Body of pancreas (tissue), 4 donors: Measurements from ENCODE around the gene KIF3B. TPM values are rescaled to one million over a fixed set of nuclear protein-coding genes. Genes with fewer than 3 reads are reported as not detected.
"Not testable (repeated sequence)": the region's sequence is repeated elsewhere in the genome, so short reads cannot be mapped to it uniquely, and the experiment has no call there.

Experiments used
- ATAC-seq: fragments of 150-250 bp; one replicate; pipeline ENCODE4 v1.9.1; 2016
- DNase-seq, 4 donors: peaks; one replicate each; pipeline ENCODE4 v3.0.0-alpha.2; 2019
- H3K27ac ChIP-seq, 4 donors: fragments of 200-600 bp; sonication (generic); 1 replicate in 3 of 4; 2 replicates in 1 of 4; pipeline versions ENCODE4 v1.5.1 to v1.6.1; 2016 to 2019; ENCODE audit warnings: mild to moderate bottlenecking in 1 of 4, mixed read lengths in 1 of 4, moderate library complexity in 1 of 4
- H3K27me3 ChIP-seq, 2 donors: fragments of 200-600 bp; sonication (generic); one replicate each; pipeline ENCODE4 v1.6.0; 2016; ENCODE audit warnings: mild to moderate bottlenecking in 1 of 2
- H3K36me3 ChIP-seq, 2 donors: fragments of 200-600 bp; sonication (generic); replicated peaks in 1 of 2; 2 replicates each; pipeline ENCODE4 v1.5.1; 2016; ENCODE audit warnings: low read depth in 2 of 2; ENCODE audit not compliant: insufficient read depth in 1 of 2
- H3K4me1 ChIP-seq: fragments of 200-600 bp; sonication (generic); one replicate; pipeline ENCODE4 v1.6.0; 2016
- H3K4me3 ChIP-seq, 2 donors: fragments of 200-600 bp; sonication (generic); 1 replicate in 1 of 2; 2 replicates in 1 of 2; pipeline ENCODE4 v1.5.1; 2016 to 2019
- H3K9me3 ChIP-seq, 3 donors: fragments of 200-600 bp; sonication (generic); 1 replicate in 2 of 3; 2 replicates in 1 of 3; pipeline ENCODE4 v1.5.1; 2016
- CTCF ChIP-seq, 7 experiments: fragments of 450-650 bp in 4 of 7; fragments of 200-600 bp in 3 of 7; sonication (generic) in 3 of 7; IDR thresholded peaks; one replicate each; pipeline ENCODE4 v1.5.1; 2016 to 2019; ENCODE audit warnings: antibody characterized with exemption in 7 of 7
- POLR2A ChIP-seq, 3 donors: fragments of 450-650 bp; IDR thresholded peaks; one replicate each; pipeline ENCODE4 v1.6.1; 2016; ENCODE audit warnings: antibody characterized with exemption in 3 of 3, mild to moderate bottlenecking in 2 of 3
- WGBS, 2 donors: methylation state at CpG; one replicate each; pipeline ENCODE4 v1.1.5; 2017; 5-methylcytosine and 5-hydroxymethylcytosine counted together
- intact Hi-C: fragments of 100-400 bp; cut with DNase I; formaldehyde crosslinking; loops from one replicate; pipeline ENCODE4 v1.15.1; 2023
- total RNA-seq, 2 donors: library from RNA; depleted of rRNA; stranded (reverse); fragments of >200 nt; gene quantifications; one replicate each; pipeline ENCODE4 v1.1.0, GENCODE V29; 2016

KIF3B gene
- total RNA-seq, 2 donors from 2014 or later, result 23.1 to 28.3 TPM

GRCh38 chr20:32285082-32285620 is 7.7 kb downstream of the KIF3B start:
- no peak for DNase-seq
- Histone ChIP-seq H3K9me3 (no peaks in the 10 kb centered on the region), H3K27ac (peak overlapping the region in 2 of 4 donors; percentile 30 to 50), H3K36me3 (no peaks in the 10 kb centered on the region), H3K4me3 (no peak overlapping the region), H3K4me1 (peaks cover 92% of the 10 kb centered on the region), H3K27me3 (no peaks in the 10 kb centered on the region)
- 43 to 66% methylated on average over 3 of the region's 3 CpGs for WGBS, 2 donors
- intact Hi-C loops, result no loop called here
- TF ChIP-seq CTCF (IDR thresholded peaks at IDR 0.05) (no peak), POLR2A (IDR thresholded peaks at IDR 0.05) (no peak)
- ATAC-seq, result no peak

DNA sequence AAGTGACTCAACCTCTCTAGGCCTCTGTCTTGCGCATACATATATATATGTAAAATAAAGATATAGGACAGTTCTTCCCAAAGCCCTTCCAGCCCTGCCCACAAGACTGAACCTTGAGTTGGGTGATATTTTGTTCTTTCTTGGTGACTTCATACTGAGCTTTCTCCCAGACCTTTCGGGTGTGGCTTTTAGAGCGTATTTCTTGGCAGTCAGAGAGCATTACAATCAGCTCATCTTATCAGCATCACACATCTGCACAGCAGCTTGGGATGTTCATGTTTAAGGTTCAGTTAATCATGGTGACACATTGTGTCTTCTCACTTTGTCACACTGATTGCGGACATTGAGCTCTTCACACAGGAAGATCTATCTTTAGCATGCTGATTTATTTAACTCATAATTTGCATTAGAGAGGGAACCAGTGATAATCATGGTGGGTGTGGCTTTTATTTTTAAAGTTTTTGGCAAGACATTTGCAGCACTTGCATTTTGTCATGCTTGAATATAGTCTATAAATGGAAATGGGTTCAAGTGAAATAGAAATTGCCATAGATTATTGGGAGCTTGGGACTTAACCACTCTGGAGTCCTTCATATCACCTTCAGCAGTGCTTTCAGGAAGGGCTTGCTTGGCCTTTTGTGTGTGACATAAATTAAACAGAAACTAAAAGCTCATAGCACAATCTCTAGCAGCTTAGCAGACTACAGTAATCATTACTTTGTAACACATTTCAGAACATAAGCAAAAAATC is 8.3 kb downstream of the KIF3B start:
- TF ChIP-seq POLR2A (IDR thresholded peaks at IDR 0.05) (no peak), CTCF (IDR thresholded peaks at IDR 0.05) (no peak)
- Histone ChIP-seq H3K9me3 (no peaks in the 10 kb centered on the region), H3K36me3 (no peaks in the 10 kb centered on the region), H3K4me1 (peaks cover 94% of the 10 kb centered on the region), H3K27ac (peak overlapping the region in 3 of 4 donors; percentile 30 to 54 (median 50)), H3K4me3 (no peak overlapping the region), H3K27me3 (no peaks in the 10 kb centered on the region)
- WGBS, 2 donors, result 49 to 55% methylated on average over 4 of the region's 4 CpGs
- DNase-seq (peak in 1 of 4 donors; percentile 7), ATAC-seq (no peak)
- intact Hi-C loops, result no loop called here

GRCh38 chr20:32287231-32287638 is 9.8 kb downstream of the KIF3B start:
- H3K27ac ChIP-seq, result peak overlapping the region in 3 of 4 donors; percentile 7 to 50 (median 20)
- TF ChIP-seq CTCF (IDR thresholded peaks at IDR 0.05) (no peak), POLR2A (IDR thresholded peaks at IDR 0.05) (no peak)
- intact Hi-C loops, result no loop called here
- DNase-seq, result no peak
- ATAC-seq, result no peak
- no peaks in the 10 kb centered on the region for H3K9me3 ChIP-seq
- H3K4me3 ChIP-seq, result no peak overlapping the region
- no peaks in the 10 kb centered on the region for H3K27me3 ChIP-seq
- peaks cover 82% of the 10 kb centered on the region for H3K4me1 ChIP-seq
- WGBS, 2 donors, result 74 to 77% methylated on average over 6 of the region's 6 CpGs
- H3K36me3 ChIP-seq, result no peaks in the 10 kb centered on the region

GRCh38 chr20:32288225-32288849 is 10.9 kb downstream of the KIF3B start:
- H3K36me3 ChIP-seq, result no peaks in the 10 kb centered on the region
- peak overlapping the region in 3 of 4 donors; percentile 83 to 87 (median 83) for H3K27ac ChIP-seq
- intact Hi-C loops, result no loop called here
- WGBS, 2 donors, result 66 to 76% methylated on average over 6 of the region's 6 CpGs
- no peaks in the 10 kb centered on the region for H3K9me3 ChIP-seq
- ATAC-seq (no peak), DNase-seq (no peak)
- no peaks in the 10 kb centered on the region for H3K27me3 ChIP-seq
- no peak for TF ChIP-seq POLR2A (IDR thresholded peaks at IDR 0.05)
- no peak for TF ChIP-seq CTCF (IDR thresholded peaks at IDR 0.05)
- H3K4me1 ChIP-seq, result peaks cover 71% of the 10 kb centered on the region
- H3K4me3 ChIP-seq, result no peak overlapping the region

DNA sequence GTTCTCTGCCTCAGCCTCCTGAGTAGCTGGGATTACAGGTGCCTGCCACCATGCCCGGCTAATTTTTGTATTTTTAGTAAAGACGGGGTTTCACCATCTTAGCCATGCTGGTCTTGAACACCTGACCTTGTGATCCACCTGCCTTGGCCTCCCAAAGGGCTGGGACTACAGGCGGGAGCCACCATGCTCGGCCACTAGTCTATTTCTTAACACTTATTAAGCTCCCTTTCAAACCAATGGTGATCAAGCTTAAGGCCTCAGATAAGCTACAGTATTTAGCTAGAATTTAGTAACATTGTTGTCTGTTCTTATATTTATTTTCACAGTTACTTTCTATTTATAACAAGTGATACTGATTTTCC is 11.8 kb downstream of the KIF3B start:
- peaks cover 64% of the 10 kb centered on the region for H3K4me1 ChIP-seq
- ATAC-seq, result peak; percentile 34
- not testable (repeated sequence) for H3K36me3 ChIP-seq

More for the DNA sequence above, 11.8 kb downstream of the KIF3B start:
- DNase-seq, H3K9me3 ChIP-seq, H3K27me3 ChIP-seq, H3K4me3 ChIP-seq, intact Hi-C loops: not testable (repeated sequence)
- WGBS, 2 donors, result 31 to 45% methylated on average over 4 of the region's 4 CpGs
- H3K27ac ChIP-seq, result peak overlapping the region; percentile 78 to 87 (median 83)
